Prostate gland (tissue), 2 donors: ENCODE results near the gene KLHL41. TPM values are rescaled to one million over a fixed set of nuclear protein-coding genes. Genes with fewer than 3 reads are reported as not detected.

ENCODE experiments used
- DNase-seq: peaks from one replicate; pipeline ENCODE4 v3.0.0-alpha.2; 2019; ENCODE audit warnings: low spot score
- H3K27ac ChIP-seq, 2 donors: fragments of 200-600 bp; sonication (generic); 2 replicates each; pipeline ENCODE4 v1.5.1; 2017 to 2019
- H3K27me3 ChIP-seq: fragments of 200-600 bp; sonication (generic); replicated peaks from 2 replicates; pipeline ENCODE4 v1.5.1; 2019; ENCODE audit not compliant: insufficient read depth
- H3K36me3 ChIP-seq, 2 donors: fragments of 200-600 bp; sonication (generic); 1 replicate in 1 of 2; 2 replicates in 1 of 2; pipeline versions ENCODE4 v1.5.1 to v1.8.1; 2017 to 2019
- H3K4me1 ChIP-seq: fragments of 200-600 bp; sonication (generic); replicated peaks from 2 replicates; pipeline ENCODE4 v1.5.1; 2019
- H3K4me3 ChIP-seq, 2 donors: fragments of 200-600 bp; sonication (generic); 2 replicates each; pipeline ENCODE4 v1.5.1; 2017 to 2019
- H3K9me3 ChIP-seq: fragments of 200-600 bp; sonication (generic); 2 replicates; pipeline ENCODE4 v1.5.1; 2017
- CTCF ChIP-seq, 4 experiments: fragments of 200-600 bp in 2 of 4; fragments of 450-650 bp in 2 of 4; sonication (generic) in 2 of 4; IDR thresholded peaks; 1 replicate in 3 of 4; 2 replicates in 1 of 4; pipeline ENCODE4 v1.5.1; 2016 to 2019; ENCODE audit warnings: antibody characterized with exemption in 4 of 4, mild to moderate bottlenecking in 2 of 4, moderate library complexity in 2 of 4
- POLR2A ChIP-seq: fragments of 450-650 bp; IDR thresholded peaks from one replicate; pipeline ENCODE4 v1.6.1; 2016; ENCODE audit warnings: antibody characterized with exemption, mild to moderate bottlenecking
- POLR2AphosphoS5 ChIP-seq: sonication (generic); formaldehyde crosslinking; IDR thresholded peaks from one replicate; pipeline ENCODE4 v1.6.1; 2017; ENCODE audit warnings: antibody characterized with exemption
- WGBS: methylation state at CpG from one replicate; pipeline ENCODE4 v1.1.5; 2018; 5-methylcytosine and 5-hydroxymethylcytosine counted together
- intact Hi-C: fragments of 100-400 bp; cut with DNase I; formaldehyde crosslinking; loops from one replicate; pipeline ENCODE4 v1.14.2; 2022
- total RNA-seq, 2 donors: library from RNA; depleted of rRNA; stranded (reverse); fragments of >200 nt; gene quantifications; one replicate each; pipeline ENCODE4 v1.1.0, GENCODE V29; 2016

Gene KLHL41
- total RNA-seq, 2 donors from 2014 or later: 2.3 to 13.4 TPM

- WGBS: 72% methylated on average over 1 of the region's 1 CpG
- intact Hi-C loops: no loop called here
- no peaks in the 10 kb centered on the region for H3K27me3 ChIP-seq
These were observed 23.8 kb upstream of the KLHL41 start for GRCh38 chr2:169485650-169486138.

GRCh38 chr2:169486487-169486886 lies 23.0 kb upstream of the KLHL41 start:
- Histone ChIP-seq H3K27me3 (no peaks in the 10 kb centered on the region), H3K27ac (no peak overlapping the region), H3K9me3 (no peaks in the 10 kb centered on the region), H3K36me3 (no peaks in the 10 kb centered on the region), H3K4me1 (no peaks in the 10 kb centered on the region), H3K4me3 (no peak overlapping the region)
- intact Hi-C loops: no loop called here
- TF ChIP-seq POLR2A (no peak), POLR2AphosphoS5 (no peak), CTCF (IDR thresholded peaks at IDR 0.05) (no peak)
- DNase-seq: no peak

More at GRCh38 chr2:169485650-169486138, 23.8 kb upstream of the KLHL41 start:
- Histone ChIP-seq H3K36me3 (no peaks in the 10 kb centered on the region), H3K27ac (no peak overlapping the region), H3K4me1 (no peaks in the 10 kb centered on the region), H3K4me3 (no peak overlapping the region), H3K9me3 (no peaks in the 10 kb centered on the region)
- TF ChIP-seq POLR2A (no peak), POLR2AphosphoS5 (no peak), CTCF (IDR thresholded peaks at IDR 0.05) (no peak)
- no peak for DNase-seq

GRCh38 chr2:169490834-169491233 lies 18.7 kb upstream of the KLHL41 start:
- TF ChIP-seq CTCF (IDR thresholded peaks at IDR 0.05) (no peak), POLR2A (no peak), POLR2AphosphoS5 (no peak)
- intact Hi-C loops: no loop called here
- no peaks in the 10 kb centered on the region for H3K27me3 ChIP-seq

GRCh38 chr2:169491378-169491777 lies 18.1 kb upstream of the KLHL41 start:
- TF ChIP-seq POLR2AphosphoS5: no peak
- TF ChIP-seq CTCF (IDR thresholded peaks at IDR 0.05): no peak
- TF ChIP-seq POLR2A: no peak
- Histone ChIP-seq H3K27ac (no peak overlapping the region), H3K4me1 (no peaks in the 10 kb centered on the region), H3K27me3 (no peaks in the 10 kb centered on the region), H3K4me3 (no peak overlapping the region), H3K9me3 (no peaks in the 10 kb centered on the region), H3K36me3 (no peaks in the 10 kb centered on the region)
- intact Hi-C loops: no loop called here
- DNase-seq: no peak

More at GRCh38 chr2:169490834-169491233, 18.7 kb upstream of the KLHL41 start:
- Histone ChIP-seq H3K27ac (no peak overlapping the region), H3K9me3 (no peaks in the 10 kb centered on the region), H3K4me3 (no peak overlapping the region), H3K36me3 (no peaks in the 10 kb centered on the region), H3K4me1 (no peaks in the 10 kb centered on the region)
- DNase-seq: no peak

- Histone ChIP-seq H3K4me3 (no peak overlapping the region), H3K36me3 (no peaks in the 10 kb centered on the region), H3K27ac (no peak overlapping the region), H3K27me3 (no peaks in the 10 kb centered on the region), H3K9me3 (no peaks in the 10 kb centered on the region), H3K4me1 (no peaks in the 10 kb centered on the region)
- TF ChIP-seq POLR2AphosphoS5 (no peak), CTCF (IDR thresholded peaks at IDR 0.05) (no peak), POLR2A (no peak)
- WGBS: 82% methylated on average over 2 of the region's 2 CpGs
- intact Hi-C loops: no loop called here
- DNase-seq: no peak
These were observed 16.1 kb upstream of the KLHL41 start for GRCh38 chr2:169493360-169493759.
